Osteoblast (primary cell): ENCODE measurements around the gene TMEM255B. TPM values are rescaled to one million over a fixed set of nuclear protein-coding genes. Genes with fewer than 3 reads are reported as not detected.
A peak's percentile ranks its signal among the peaks of the same experiment; 100 is the strongest.

Source experiments
- DNase-seq: peaks from one replicate; pipeline ENCODE4 v3.0.0; 2011; ENCODE audit warnings: low spot score, mixed read lengths; ENCODE audit not compliant: insufficient read length; ENCODE audit errors: missing footprints
- H2AFZ ChIP-seq: 2 replicates; pipeline ENCODE4 v1.6.0; 2011; ENCODE audit warnings: mild to moderate bottlenecking, low read length
- H3K27ac ChIP-seq: 2 replicates; pipeline ENCODE4 v1.5.1; 2011; ENCODE audit warnings: mild to moderate bottlenecking, low read depth, low read length, moderate library complexity
- H3K27me3 ChIP-seq: 2 replicates; pipeline ENCODE4 v1.6.0; 2012; ENCODE audit warnings: mild to moderate bottlenecking, control low read depth, inconsistent platforms, low read length, moderate library complexity; ENCODE audit not compliant: insufficient read depth
- H3K36me3 ChIP-seq: 2 replicates; pipeline ENCODE4 v1.5.1; 2011; ENCODE audit warnings: mild to moderate bottlenecking, low read length, control low read depth, moderate library complexity; ENCODE audit not compliant: insufficient read depth
- H3K4me1 ChIP-seq: 2 replicates; pipeline ENCODE4 v1.5.1; 2011; ENCODE audit warnings: mild to moderate bottlenecking, low read length, control low read depth, moderate library complexity; ENCODE audit not compliant: insufficient read depth
- H3K4me2 ChIP-seq: 2 replicates; pipeline ENCODE4 v1.6.0; 2011; ENCODE audit warnings: mild to moderate bottlenecking, low read length; ENCODE audit not compliant: insufficient read depth
- H3K4me3 ChIP-seq: fragments of 200-600 bp; sonication (generic); 3 replicates; pipeline ENCODE4 v1.5.1; 2012; ENCODE audit warnings: mild to moderate bottlenecking, low read length, inconsistent platforms; ENCODE audit not compliant: insufficient read depth
- H3K79me2 ChIP-seq: 2 replicates; pipeline ENCODE4 v1.6.0; 2012; ENCODE audit warnings: mild to moderate bottlenecking, low read length, control low read depth, inconsistent platforms; ENCODE audit not compliant: insufficient read depth
- H3K9me3 ChIP-seq: 2 replicates; pipeline ENCODE4 v1.5.1; 2011; ENCODE audit warnings: low read depth, low read length, control low read depth
- H4K20me1 ChIP-seq: 2 replicates; pipeline ENCODE4 v1.6.0; 2012; ENCODE audit warnings: mild to moderate bottlenecking, low read length, control low read depth; ENCODE audit not compliant: insufficient read depth
- total RNA-seq: library from RNA; depleted of rRNA; stranded (reverse); fragments of >200 nt; gene quantifications from 2 replicates; pipeline ENCODE4 v1.2.3, GENCODE V29; 2012
- TF ChIP-seq, protein P1 (sequence below): IDR thresholded peaks from 2 replicates; pipeline ENCODE4 v1.5.1; 2011; ENCODE audit warnings: mild to moderate bottlenecking, low read depth, low read length, moderate library complexity; ENCODE audit errors: extremely low read depth

TMEM255B gene
- total RNA-seq, 1 donor = 1.8 TPM

DNA sequence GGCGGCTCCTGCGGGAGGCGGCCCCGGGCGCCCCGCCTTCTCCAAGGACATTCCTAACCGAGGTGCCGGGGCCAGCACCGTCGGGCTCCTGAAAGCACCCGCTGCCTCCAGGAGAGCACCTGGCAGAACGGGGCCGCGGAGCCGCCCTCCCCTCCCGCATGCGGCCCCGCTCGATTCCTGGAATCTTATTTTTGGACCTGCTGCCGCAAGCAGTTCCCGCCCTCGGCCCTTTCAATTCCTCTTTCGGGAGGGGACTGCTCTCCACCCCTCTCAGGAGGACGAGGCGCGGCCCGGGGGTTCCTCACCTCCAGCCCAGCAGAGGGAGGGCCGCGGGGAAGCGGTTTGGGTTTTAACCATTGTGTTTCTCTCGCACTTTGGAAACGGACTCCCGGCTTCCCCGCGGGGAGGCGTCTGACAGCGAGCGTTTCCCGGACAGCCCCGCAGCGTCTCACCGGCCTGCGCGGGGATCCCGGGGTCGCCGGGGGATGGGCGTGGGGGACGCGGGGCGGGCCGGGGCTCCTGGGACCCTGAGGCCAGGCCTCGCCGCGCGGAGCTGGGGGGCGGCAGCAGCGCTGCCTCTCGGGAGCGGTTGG, 104.0 kb downstream of the TMEM255B start:
- Histone ChIP-seq H3K27me3 (no peaks in the 10 kb centered on the region), H3K4me1 (peaks cover 31% of the 10 kb centered on the region), H3K27ac (peak overlapping the region; percentile 74), H4K20me1 (peaks cover 45% of the 10 kb centered on the region), H3K4me2 (peak overlapping the region; percentile 89), H3K4me3 (peak overlapping the region; percentile 78), H2AFZ (no peak overlapping the region), H3K79me2 (peaks cover 63% of the 10 kb centered on the region), H3K9me3 (no peaks in the 10 kb centered on the region), H3K36me3 (peaks cover 30% of the 10 kb centered on the region)
- DNase-seq = peak; percentile 93
- TF ChIP-seq, protein P1, sequence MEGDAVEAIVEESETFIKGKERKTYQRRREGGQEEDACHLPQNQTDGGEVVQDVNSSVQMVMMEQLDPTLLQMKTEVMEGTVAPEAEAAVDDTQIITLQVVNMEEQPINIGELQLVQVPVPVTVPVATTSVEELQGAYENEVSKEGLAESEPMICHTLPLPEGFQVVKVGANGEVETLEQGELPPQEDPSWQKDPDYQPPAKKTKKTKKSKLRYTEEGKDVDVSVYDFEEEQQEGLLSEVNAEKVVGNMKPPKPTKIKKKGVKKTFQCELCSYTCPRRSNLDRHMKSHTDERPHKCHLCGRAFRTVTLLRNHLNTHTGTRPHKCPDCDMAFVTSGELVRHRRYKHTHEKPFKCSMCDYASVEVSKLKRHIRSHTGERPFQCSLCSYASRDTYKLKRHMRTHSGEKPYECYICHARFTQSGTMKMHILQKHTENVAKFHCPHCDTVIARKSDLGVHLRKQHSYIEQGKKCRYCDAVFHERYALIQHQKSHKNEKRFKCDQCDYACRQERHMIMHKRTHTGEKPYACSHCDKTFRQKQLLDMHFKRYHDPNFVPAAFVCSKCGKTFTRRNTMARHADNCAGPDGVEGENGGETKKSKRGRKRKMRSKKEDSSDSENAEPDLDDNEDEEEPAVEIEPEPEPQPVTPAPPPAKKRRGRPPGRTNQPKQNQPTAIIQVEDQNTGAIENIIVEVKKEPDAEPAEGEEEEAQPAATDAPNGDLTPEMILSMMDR = no peak

GRCh38 chr13:113863524-113864272, 104.7 kb downstream of the TMEM255B start, which contains the start of gene GAS6:
GAS6 (minus strand) TSS chr13:113864076; CDS start chr13:113863920, 156 bp downstream.
- Histone ChIP-seq H2AFZ (peak within 1 kb of the TSS; percentile 69), H3K4me3 (peak within 1 kb of the TSS; percentile 78), H3K4me1 (peaks cover 31% of the 10 kb centered on the region), H4K20me1 (peaks cover 39% of the 10 kb centered on the region), H3K27me3 (no peaks in the 10 kb centered on the region), H3K4me2 (peak within 1 kb of the TSS; percentile 92), H3K27ac (peak within 1 kb of the TSS; percentile 74), H3K36me3 (peaks cover 23% of the 10 kb centered on the region), H3K9me3 (no peaks in the 10 kb centered on the region), H3K79me2 (peaks cover 56% of the 10 kb centered on the region)
- TF ChIP-seq, protein P1 = no peak
- DNase-seq = peak; percentile 97

GRCh38 chr13:113864273-113864890, 105.4 kb downstream of the TMEM255B start:
- Histone ChIP-seq H3K79me2 (peaks cover 50% of the 10 kb centered on the region), H3K4me2 (peak overlapping the region; percentile 92), H3K4me1 (peaks cover 31% of the 10 kb centered on the region), H2AFZ (peak overlapping the region; percentile 69), H3K36me3 (peaks cover 17% of the 10 kb centered on the region), H3K4me3 (peak overlapping the region; percentile 78), H3K27me3 (no peaks in the 10 kb centered on the region), H4K20me1 (peaks cover 32% of the 10 kb centered on the region), H3K27ac (peak overlapping the region; percentile 65), H3K9me3 (no peaks in the 10 kb centered on the region)
- DNase-seq = peak; percentile 97
- TF ChIP-seq, protein P1 = no peak

DNA sequence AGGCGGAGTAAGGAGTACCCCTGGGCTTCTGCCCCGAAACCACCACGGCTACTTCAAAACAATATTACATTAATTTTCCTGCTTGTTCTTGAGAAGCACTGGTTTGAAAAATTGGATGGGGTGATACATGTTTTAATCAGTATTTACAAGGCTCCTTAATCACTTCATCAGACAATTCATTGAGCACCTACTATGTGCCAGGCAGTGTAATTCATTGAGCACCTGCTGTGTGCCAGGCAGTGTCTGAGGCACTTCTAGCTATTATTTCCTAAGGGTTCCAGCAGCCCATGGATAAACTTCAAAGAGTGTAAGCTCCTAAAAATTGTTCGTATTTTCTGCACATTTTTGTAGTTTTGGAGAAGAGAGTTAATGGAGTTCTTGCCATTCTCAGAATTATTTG, 106.4 kb downstream of the TMEM255B start:
- no peak overlapping the region for H2AFZ ChIP-seq
- peaks cover 39% of the 10 kb centered on the region for H3K79me2 ChIP-seq
- H4K20me1 ChIP-seq = peaks cover 21% of the 10 kb centered on the region
- H3K9me3 ChIP-seq = no peaks in the 10 kb centered on the region
- peak; percentile 54 for DNase-seq
- TF ChIP-seq, protein P1 = no peak
- no peak overlapping the region for H3K4me3 ChIP-seq
- H3K36me3 ChIP-seq = peaks cover 10% of the 10 kb centered on the region
- H3K27ac ChIP-seq = no peak overlapping the region
- no peaks in the 10 kb centered on the region for H3K27me3 ChIP-seq
- no peak overlapping the region for H3K4me2 ChIP-seq
- H3K4me1 ChIP-seq = peaks cover 25% of the 10 kb centered on the region
